Astrocyte (in vitro differentiated cells and primary cell): ENCODE data around the gene IGF1. TPM values are rescaled to one million over a fixed set of nuclear protein-coding genes. Genes with fewer than 3 reads are reported as not detected.

Experiments
- DNase-seq: peaks from one replicate; pipeline ENCODE4 v3.0.0-alpha.2; 2010; ENCODE audit warnings: low read depth
- FAIRE-seq: peaks from 2 replicates; lab custom pipeline; 2011; peaks lifted over from hg19 to GRCh38; lab: Jason Lieb, UNC
- H2AFZ ChIP-seq: 2 replicates; pipeline ENCODE4 v1.6.0; 2012; ENCODE audit warnings: low read depth, low read length, inconsistent platforms
- H3K27ac ChIP-seq: 2 replicates; pipeline ENCODE4 v1.5.1; 2011; ENCODE audit warnings: low read depth, low read length, inconsistent platforms
- H3K27me3 ChIP-seq: 2 replicates; pipeline ENCODE4 v1.6.0; 2011; ENCODE audit warnings: low read length, inconsistent platforms; ENCODE audit not compliant: insufficient read depth
- H3K36me3 ChIP-seq: 2 replicates; pipeline ENCODE4 v1.5.1; 2011; ENCODE audit warnings: low read length, inconsistent platforms; ENCODE audit not compliant: insufficient read depth
- H3K4me1 ChIP-seq: 2 replicates; pipeline ENCODE4 v1.5.1; 2011; ENCODE audit warnings: low read length, inconsistent platforms; ENCODE audit not compliant: insufficient read depth
- H3K4me2 ChIP-seq: 2 replicates; pipeline ENCODE4 v1.6.0; 2012; ENCODE audit warnings: low read length, inconsistent platforms
- H3K4me3 ChIP-seq: 2 replicates; pipeline ENCODE4 v1.5.1; 2011; ENCODE audit warnings: low read depth, mild to moderate bottlenecking, low read length, inconsistent platforms; ENCODE audit not compliant: insufficient read depth
- H3K79me2 ChIP-seq: 2 replicates; pipeline ENCODE4 v1.6.0; 2012; ENCODE audit warnings: mild to moderate bottlenecking, low read length, inconsistent platforms; ENCODE audit not compliant: insufficient read depth
- H3K9ac ChIP-seq: 2 replicates; pipeline ENCODE4 v1.6.0; 2012; ENCODE audit warnings: mild to moderate bottlenecking, low read length, inconsistent platforms
- H3K9me3 ChIP-seq: 2 replicates; pipeline ENCODE4 v1.5.1; 2012; ENCODE audit warnings: low read depth, mild to moderate bottlenecking, low read length, inconsistent platforms; ENCODE audit not compliant: insufficient read depth
- H4K20me1 ChIP-seq: 2 replicates; pipeline ENCODE4 v1.6.0; 2012; ENCODE audit warnings: low read length, inconsistent platforms; ENCODE audit not compliant: insufficient read depth
- H3K27ac Mint-ChIP-seq: one replicate; pipeline ENCODE4 v1.8.0; 2021; ENCODE audit warnings: mild to moderate bottlenecking, mixed read lengths; ENCODE audit not compliant: unreplicated experiment
- H3K27me3 Mint-ChIP-seq: one replicate; pipeline ENCODE4 v1.8.0; 2021; ENCODE audit warnings: low read depth, mixed read lengths; ENCODE audit not compliant: unreplicated experiment
- H3K36me3 Mint-ChIP-seq: one replicate; pipeline ENCODE4 v1.8.0; 2021; ENCODE audit warnings: low read depth, mixed read lengths; ENCODE audit not compliant: unreplicated experiment
- H3K4me1 Mint-ChIP-seq: one replicate; pipeline ENCODE4 v1.8.0; 2021; ENCODE audit warnings: low read depth, mixed read lengths; ENCODE audit not compliant: unreplicated experiment
- H3K4me3 Mint-ChIP-seq: one replicate; pipeline ENCODE4 v1.8.0; 2021; ENCODE audit warnings: mild to moderate bottlenecking, moderate library complexity, mixed read lengths; ENCODE audit not compliant: unreplicated experiment
- H3K9me3 Mint-ChIP-seq: one replicate; pipeline ENCODE4 v1.8.0; 2021; ENCODE audit warnings: mild to moderate bottlenecking, mixed read lengths; ENCODE audit not compliant: unreplicated experiment
- EZH2 ChIP-seq: IDR thresholded peaks from 2 replicates; pipeline ENCODE4 v1.6.1; 2012; ENCODE audit warnings: mild to moderate bottlenecking, low read length, inconsistent platforms; ENCODE audit not compliant: insufficient read depth
- total RNA-seq: library from RNA; stranded (reverse); gene quantifications from 2 replicates; pipeline ENCODE4 v1.2.1, GENCODE V29; 2021
- TF ChIP-seq, protein P1 (sequence below): IDR thresholded peaks from 2 replicates; pipeline ENCODE4 v1.5.1; 2011; ENCODE audit warnings: low read depth, mild to moderate bottlenecking, inconsistent platforms, low read length, moderate library complexity; ENCODE audit not compliant: insufficient read depth

Gene IGF1
- total RNA-seq, 1 donor from 2014 or later: 1.9 TPM

DNA sequence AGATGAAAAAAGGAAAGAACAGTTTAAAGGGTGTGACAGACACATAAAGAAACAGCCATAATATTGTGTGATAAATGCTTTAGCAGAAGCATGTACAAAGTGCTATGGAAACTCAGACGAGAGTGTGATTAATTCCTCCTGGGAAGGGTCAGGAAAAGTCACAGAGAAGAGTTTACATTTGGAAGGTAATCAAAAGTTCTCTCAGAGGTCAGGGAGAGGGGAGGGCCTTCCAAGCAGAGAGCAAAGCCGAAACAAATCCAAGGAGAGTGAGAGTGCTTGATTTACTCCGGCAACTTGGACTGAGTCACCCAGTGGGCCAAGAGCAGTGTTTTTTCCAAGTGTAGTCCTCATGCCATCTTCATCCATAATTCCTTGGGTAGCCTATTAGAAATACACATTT, 108.3 kb downstream of the IGF1 start:
- H3K27me3 Mint-ChIP-seq: no peaks in the 10 kb centered on the region
- no peak overlapping the region for H3K4me3 Mint-ChIP-seq
- no peak overlapping the region for H3K27ac Mint-ChIP-seq
- Histone ChIP-seq H3K9ac (no peak overlapping the region), H3K9me3 (no peaks in the 10 kb centered on the region), H3K36me3 (no peaks in the 10 kb centered on the region), H3K4me3 (no peak overlapping the region), H3K4me1 (no peaks in the 10 kb centered on the region), H3K27me3 (no peaks in the 10 kb centered on the region), H3K79me2 (no peaks in the 10 kb centered on the region), H4K20me1 (no peaks in the 10 kb centered on the region), H3K4me2 (no peak overlapping the region), H3K27ac (no peak overlapping the region), H2AFZ (no peak overlapping the region)
- no peaks in the 10 kb centered on the region for H3K36me3 Mint-ChIP-seq
- H3K4me1 Mint-ChIP-seq: peaks cover 4% of the 10 kb centered on the region
- peaks cover 7% of the 10 kb centered on the region for H3K9me3 Mint-ChIP-seq
- DNase-seq: peak; percentile 16
- TF ChIP-seq, protein P1, sequence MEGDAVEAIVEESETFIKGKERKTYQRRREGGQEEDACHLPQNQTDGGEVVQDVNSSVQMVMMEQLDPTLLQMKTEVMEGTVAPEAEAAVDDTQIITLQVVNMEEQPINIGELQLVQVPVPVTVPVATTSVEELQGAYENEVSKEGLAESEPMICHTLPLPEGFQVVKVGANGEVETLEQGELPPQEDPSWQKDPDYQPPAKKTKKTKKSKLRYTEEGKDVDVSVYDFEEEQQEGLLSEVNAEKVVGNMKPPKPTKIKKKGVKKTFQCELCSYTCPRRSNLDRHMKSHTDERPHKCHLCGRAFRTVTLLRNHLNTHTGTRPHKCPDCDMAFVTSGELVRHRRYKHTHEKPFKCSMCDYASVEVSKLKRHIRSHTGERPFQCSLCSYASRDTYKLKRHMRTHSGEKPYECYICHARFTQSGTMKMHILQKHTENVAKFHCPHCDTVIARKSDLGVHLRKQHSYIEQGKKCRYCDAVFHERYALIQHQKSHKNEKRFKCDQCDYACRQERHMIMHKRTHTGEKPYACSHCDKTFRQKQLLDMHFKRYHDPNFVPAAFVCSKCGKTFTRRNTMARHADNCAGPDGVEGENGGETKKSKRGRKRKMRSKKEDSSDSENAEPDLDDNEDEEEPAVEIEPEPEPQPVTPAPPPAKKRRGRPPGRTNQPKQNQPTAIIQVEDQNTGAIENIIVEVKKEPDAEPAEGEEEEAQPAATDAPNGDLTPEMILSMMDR: no peak
- TF ChIP-seq EZH2: no peak
- FAIRE-seq: no peak

DNA sequence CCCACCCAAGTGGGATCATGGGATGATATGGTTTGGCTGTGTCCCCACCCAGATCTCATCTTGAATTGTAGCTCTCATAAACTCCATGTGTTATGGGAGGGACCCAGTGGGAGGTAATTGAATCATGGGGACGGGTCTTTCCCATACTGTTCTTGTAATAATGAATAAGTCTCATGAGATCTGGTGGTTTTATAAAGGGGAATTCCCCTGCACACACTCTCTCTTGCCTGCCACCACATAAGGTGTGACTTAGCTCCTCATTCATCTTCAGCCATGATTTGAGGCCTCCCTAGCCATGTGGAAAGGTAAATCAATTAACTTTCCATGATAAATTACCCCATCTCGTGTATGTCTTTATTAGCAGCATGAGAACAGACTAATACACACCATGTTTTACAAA, 109.2 kb downstream of the IGF1 start:
- no peaks in the 10 kb centered on the region for H3K4me1 ChIP-seq
- no peak overlapping the region for H3K27ac ChIP-seq
- H2AFZ ChIP-seq: no peak overlapping the region
- H3K9ac ChIP-seq: no peak overlapping the region
- H3K4me1 Mint-ChIP-seq: peaks cover 4% of the 10 kb centered on the region
- H4K20me1 ChIP-seq: no peaks in the 10 kb centered on the region
- TF ChIP-seq EZH2: no peak
- TF ChIP-seq, protein P1: no peak
- H3K9me3 ChIP-seq: no peaks in the 10 kb centered on the region
- no peak overlapping the region for H3K27ac Mint-ChIP-seq
- no peak for FAIRE-seq
- no peaks in the 10 kb centered on the region for H3K36me3 Mint-ChIP-seq
- H3K36me3 ChIP-seq: no peaks in the 10 kb centered on the region
- H3K4me3 Mint-ChIP-seq: no peak overlapping the region
- no peaks in the 10 kb centered on the region for H3K79me2 ChIP-seq
- no peaks in the 10 kb centered on the region for H3K27me3 ChIP-seq
- no peak overlapping the region for H3K4me2 ChIP-seq
- H3K9me3 Mint-ChIP-seq: peaks cover 7% of the 10 kb centered on the region
- no peak overlapping the region for H3K4me3 ChIP-seq
- H3K27me3 Mint-ChIP-seq: no peaks in the 10 kb centered on the region
- no peak for DNase-seq

DNA sequence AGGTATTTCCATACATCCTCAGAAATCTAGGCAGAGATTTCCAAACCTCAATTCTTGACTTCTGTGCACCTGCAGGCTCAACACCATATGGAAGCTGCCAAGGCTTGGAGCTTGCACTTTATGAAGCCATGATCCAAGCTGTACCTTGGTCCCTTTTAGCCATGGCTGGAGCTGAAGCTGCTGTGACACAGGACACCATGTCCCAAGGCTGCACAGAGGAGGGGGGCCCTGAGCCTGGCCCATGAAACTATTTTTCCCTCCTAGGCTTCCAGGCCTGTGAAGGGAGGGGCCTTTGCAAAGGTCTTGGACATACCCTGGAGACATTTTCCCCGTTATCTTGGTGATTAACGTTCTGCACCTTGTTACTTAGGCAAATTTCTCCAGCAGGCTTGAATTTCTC, 110.5 kb downstream of the IGF1 start:
- Mint-ChIP-seq H3K27me3 (no peaks in the 10 kb centered on the region), H3K36me3 (no peaks in the 10 kb centered on the region), H3K9me3 (peaks cover 7% of the 10 kb centered on the region), H3K4me1 (peaks cover 4% of the 10 kb centered on the region), H3K27ac (no peak overlapping the region), H3K4me3 (no peak overlapping the region)
- no peak for DNase-seq
- no peaks in the 10 kb centered on the region for H3K36me3 ChIP-seq
- no peak overlapping the region for H3K4me2 ChIP-seq
- no peak overlapping the region for H3K4me3 ChIP-seq
- no peaks in the 10 kb centered on the region for H3K4me1 ChIP-seq
- no peaks in the 10 kb centered on the region for H3K9me3 ChIP-seq
- FAIRE-seq: no peak
- H3K79me2 ChIP-seq: no peaks in the 10 kb centered on the region
- no peak for TF ChIP-seq EZH2
- TF ChIP-seq, protein P1: no peak
- H2AFZ ChIP-seq: no peak overlapping the region
- H3K27me3 ChIP-seq: no peaks in the 10 kb centered on the region
- no peak overlapping the region for H3K27ac ChIP-seq
- H4K20me1 ChIP-seq: no peaks in the 10 kb centered on the region
- H3K9ac ChIP-seq: no peak overlapping the region
